Fibroblast of lung (primary cell): ENCODE data around the gene PPL. TPM values are rescaled to one million over a fixed set of nuclear protein-coding genes. Genes with fewer than 3 reads are reported as not detected.

Source experiments
- DNase-seq, 2 donors: peaks; one replicate each; pipeline versions ENCODE4 v3.0.0 to v3.0.0-alpha.2; 2010; ENCODE audit warnings: low read depth in 2 of 2
- H2AFZ ChIP-seq: 2 replicates; pipeline ENCODE4 v1.5.1; 2012; ENCODE audit warnings: low read length, control low read depth, inconsistent platforms
- H3K27ac ChIP-seq: 2 replicates; pipeline ENCODE4 v1.5.1; 2011; ENCODE audit warnings: low read length, control low read depth; ENCODE audit not compliant: insufficient read depth
- H3K27me3 ChIP-seq: 2 replicates; pipeline ENCODE4 v1.5.1; 2011; ENCODE audit warnings: mild to moderate bottlenecking, low read length; ENCODE audit not compliant: control insufficient read depth, insufficient read depth
- H3K36me3 ChIP-seq: 2 replicates; pipeline ENCODE4 v1.5.1; 2011; ENCODE audit warnings: low read length; ENCODE audit not compliant: control insufficient read depth, insufficient read depth
- H3K4me1 ChIP-seq: 2 replicates; pipeline ENCODE4 v1.5.1; 2011; ENCODE audit warnings: low read length; ENCODE audit not compliant: control insufficient read depth, insufficient read depth; ENCODE audit errors: extremely low read depth
- H3K4me2 ChIP-seq: 2 replicates; pipeline ENCODE4 v1.5.1; 2011; ENCODE audit warnings: low read length, control low read depth; ENCODE audit not compliant: insufficient read depth; ENCODE audit errors: extremely low read depth
- H3K4me3 ChIP-seq, 4 experiments: fragments of 200-600 bp in 1 of 4; sonication (generic) in 1 of 4; replicated peaks in 1 of 4; 2 replicates each; pipeline ENCODE4 v1.5.1; 2011 to 2016; ENCODE audit warnings: low read length in 4 of 4, low read depth in 3 of 4, mild to moderate bottlenecking in 3 of 4, control low read depth in 2 of 4, inconsistent platforms in 1 of 4, mixed read lengths in 1 of 4; ENCODE audit not compliant: insufficient read depth in 1 of 4; ENCODE audit errors: control extremely low read depth in 1 of 4
- H3K79me2 ChIP-seq: 2 replicates; pipeline ENCODE4 v1.5.1; 2012; ENCODE audit warnings: mild to moderate bottlenecking, low read length, inconsistent platforms; ENCODE audit not compliant: control insufficient read depth, insufficient read depth
- H3K9ac ChIP-seq: 2 replicates; pipeline ENCODE4 v1.5.1; 2011; ENCODE audit warnings: mild to moderate bottlenecking, low read length, control low read depth; ENCODE audit not compliant: insufficient read depth
- H3K9me3 ChIP-seq: 2 replicates; pipeline ENCODE4 v1.5.1; 2012; ENCODE audit warnings: low read depth, low read length; ENCODE audit not compliant: control insufficient read depth, insufficient read depth
- H4K20me1 ChIP-seq: 2 replicates; pipeline ENCODE4 v1.5.1; 2011; ENCODE audit warnings: low read length; ENCODE audit not compliant: control insufficient read depth, insufficient read depth; ENCODE audit errors: extremely low read depth
- EZH2 ChIP-seq: IDR thresholded peaks from 2 replicates; pipeline ENCODE4 v1.5.1; 2012; ENCODE audit warnings: low read length, control low read depth, mild to moderate bottlenecking; ENCODE audit errors: missing control alignments
- polyA plus RNA-seq, 2 donors: library from polyadenylated mRNA; depleted of rRNA in 1 of 2; stranded (reverse) in 1 of 2; unstranded in 1 of 2; fragments of >200 nt; gene quantifications; 2 replicates each; pipeline ENCODE4 v1.2.1, GENCODE V29; 2011 to 2012; ENCODE audit warnings: missing spikeins in 1 of 2
- total RNA-seq: library from RNA; depleted of rRNA; stranded (reverse); fragments of >200 nt; gene quantifications from 2 replicates; pipeline ENCODE4 v1.2.1, GENCODE V29; 2014
- TF ChIP-seq, protein P1 (sequence below), 2 donors: IDR thresholded peaks in 1 of 2; conservative IDR thresholded peaks in 1 of 2; 1 replicate in 1 of 2; 2 replicates in 1 of 2; pipeline ENCODE4 v1.5.1; 2011 to 2012; ENCODE audit warnings: low read length in 2 of 2, control low read depth in 1 of 2, inconsistent platforms in 1 of 2, low read depth in 1 of 2, mild to moderate bottlenecking in 1 of 2

PPL gene
- total and polyA plus RNA-seq, 2 donors (not counting 1 experiment from before 2014, with no cell fraction given), result 5.0 to 50.5 TPM

DNA sequence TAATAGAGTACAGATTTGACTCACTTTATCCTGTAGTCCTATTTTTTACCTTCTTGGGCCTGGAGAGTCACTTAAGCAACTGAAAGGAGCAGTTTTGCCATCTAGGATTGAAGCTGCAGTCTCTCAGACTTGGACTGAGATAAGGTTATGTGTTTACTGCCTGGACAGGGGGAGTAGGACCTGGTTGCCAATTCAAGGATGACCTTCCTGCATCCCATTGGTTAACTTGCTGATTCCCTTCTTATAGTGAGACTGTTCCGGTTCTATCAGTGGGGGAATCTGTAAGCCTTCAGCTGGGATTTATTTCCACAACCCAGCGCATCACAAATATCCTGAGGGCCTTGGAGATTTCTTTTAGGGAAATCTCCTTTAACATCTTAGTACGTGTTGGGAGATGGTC is 86.7 kb downstream of the PPL start:
- peak; percentile 5 to 18 for DNase-seq
- peaks cover 3% of the 10 kb centered on the region for H3K36me3 ChIP-seq

DNA sequence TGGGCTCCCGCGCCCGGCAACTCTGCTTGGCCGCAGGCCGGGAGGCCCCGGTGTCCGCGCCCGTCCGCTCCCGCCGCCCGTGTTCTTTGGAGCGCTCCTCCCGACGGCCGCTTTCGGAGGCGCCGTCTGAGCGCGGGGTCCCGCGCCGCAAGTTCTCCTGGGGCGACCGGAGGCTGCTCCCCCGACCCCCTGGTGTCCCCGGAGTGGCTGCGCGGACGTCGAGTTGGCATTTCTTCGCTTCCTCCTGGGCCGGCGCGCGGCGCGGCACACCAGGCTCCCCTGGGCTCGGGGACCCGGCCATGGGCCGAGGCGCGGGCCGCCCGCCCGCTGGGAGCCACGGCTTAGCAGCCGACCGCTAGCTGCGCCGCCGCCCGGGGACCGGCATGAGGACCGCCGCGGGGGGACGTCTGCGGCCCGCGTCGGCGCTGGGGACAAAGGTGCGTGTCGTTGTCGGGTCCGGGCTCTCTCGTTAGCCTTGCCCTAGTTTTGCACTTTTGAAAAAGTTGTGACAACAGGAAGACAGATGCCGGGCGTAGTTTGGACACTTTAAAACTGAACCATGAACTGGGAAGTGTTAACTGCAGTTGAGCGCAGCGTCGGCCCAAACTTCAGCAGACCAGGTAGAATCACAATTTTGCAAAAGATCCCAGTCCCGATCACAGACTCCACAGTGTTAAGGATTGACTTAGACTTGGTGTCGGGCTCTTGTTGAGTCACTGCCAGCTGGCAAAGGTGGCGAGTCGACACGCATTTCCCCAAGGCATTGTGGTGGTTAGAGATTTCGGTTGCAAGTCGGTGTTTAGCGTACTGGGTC is 89.0 kb downstream of the PPL start:
- DNase-seq, result peak; percentile 65 to 66

More for the DNA sequence above, 86.7 kb downstream of the PPL start:
- no peak for TF ChIP-seq EZH2
- TF ChIP-seq, protein P1, sequence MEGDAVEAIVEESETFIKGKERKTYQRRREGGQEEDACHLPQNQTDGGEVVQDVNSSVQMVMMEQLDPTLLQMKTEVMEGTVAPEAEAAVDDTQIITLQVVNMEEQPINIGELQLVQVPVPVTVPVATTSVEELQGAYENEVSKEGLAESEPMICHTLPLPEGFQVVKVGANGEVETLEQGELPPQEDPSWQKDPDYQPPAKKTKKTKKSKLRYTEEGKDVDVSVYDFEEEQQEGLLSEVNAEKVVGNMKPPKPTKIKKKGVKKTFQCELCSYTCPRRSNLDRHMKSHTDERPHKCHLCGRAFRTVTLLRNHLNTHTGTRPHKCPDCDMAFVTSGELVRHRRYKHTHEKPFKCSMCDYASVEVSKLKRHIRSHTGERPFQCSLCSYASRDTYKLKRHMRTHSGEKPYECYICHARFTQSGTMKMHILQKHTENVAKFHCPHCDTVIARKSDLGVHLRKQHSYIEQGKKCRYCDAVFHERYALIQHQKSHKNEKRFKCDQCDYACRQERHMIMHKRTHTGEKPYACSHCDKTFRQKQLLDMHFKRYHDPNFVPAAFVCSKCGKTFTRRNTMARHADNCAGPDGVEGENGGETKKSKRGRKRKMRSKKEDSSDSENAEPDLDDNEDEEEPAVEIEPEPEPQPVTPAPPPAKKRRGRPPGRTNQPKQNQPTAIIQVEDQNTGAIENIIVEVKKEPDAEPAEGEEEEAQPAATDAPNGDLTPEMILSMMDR (conservative IDR thresholded peaks at IDR 0.05 in 1 of 2, IDR thresholded peaks at IDR 0.05 in 1 of 2; ENCODE audit: low read depth in 1 of 2, low read length in 2 of 2), result no peak
- no peak overlapping the region for H3K9ac ChIP-seq
- H2AFZ ChIP-seq, result no peak overlapping the region
- no peaks in the 10 kb centered on the region for H3K9me3 ChIP-seq
- H3K27ac ChIP-seq, result no peak overlapping the region
- no peaks in the 10 kb centered on the region for H4K20me1 ChIP-seq
- H3K4me1 ChIP-seq, result peaks cover 6% of the 10 kb centered on the region
- peak overlapping the region; percentile 89 for H3K4me2 ChIP-seq
- peak overlapping the region; percentile 11 to 96 (median 50) for H3K4me3 ChIP-seq
- H3K79me2 ChIP-seq, result peaks cover 73% of the 10 kb centered on the region
- no peaks in the 10 kb centered on the region for H3K27me3 ChIP-seq

More for the DNA sequence above, 89.0 kb downstream of the PPL start:
- peak overlapping the region; percentile 8 for H2AFZ ChIP-seq
- H3K4me1 ChIP-seq, result peaks cover 6% of the 10 kb centered on the region
- TF ChIP-seq EZH2, result no peak
- TF ChIP-seq, protein P1 (conservative IDR thresholded peaks at IDR 0.05 in 1 of 2, IDR thresholded peaks at IDR 0.05 in 1 of 2; ENCODE audit: low read depth in 1 of 2, low read length in 2 of 2), result no peak
- peaks cover 5% of the 10 kb centered on the region for H3K36me3 ChIP-seq
- no peaks in the 10 kb centered on the region for H4K20me1 ChIP-seq
- H3K4me2 ChIP-seq, result peak overlapping the region; percentile 89
- H3K9me3 ChIP-seq, result no peaks in the 10 kb centered on the region
- peak overlapping the region; percentile 70 to 96 (median 76) for H3K4me3 ChIP-seq
- H3K27ac ChIP-seq, result peak overlapping the region; percentile 90
- H3K9ac ChIP-seq, result peak overlapping the region; percentile 86
- H3K27me3 ChIP-seq, result no peaks in the 10 kb centered on the region
- peaks cover 81% of the 10 kb centered on the region for H3K79me2 ChIP-seq
